IMR-90 (cell line): Measurements from ENCODE around the gene SLC37A4. TPM values are rescaled to one million over a fixed set of nuclear protein-coding genes. Genes with fewer than 3 reads are reported as not detected.

ENCODE experiments used
- ATAC-seq: fragments of 200-7000 bp; cut with Tn5 transposase; 2 replicates; pipeline ENCODE4 v1.9.1; 2020; ENCODE audit warnings: low read depth, mild to moderate bottlenecking, moderate library complexity
- BruUV-seq: library from RNA; stranded (reverse); fragments of 400-500 nt; replicated peaks from 2 replicates; lab custom pipeline; 2021; lab: Mats Ljungman, UMichigan
- CTCF ChIA-PET: fragments of 300-600 bp; formaldehyde crosslinking; extraction: SDS; loops from one replicate; lab custom pipeline; 2021; ENCODE audit warnings: antibody characterized with exemption; lab: Yijun Ruan, JAX
- POLR2A ChIA-PET: fragments of 300-600 bp; sonication (Branson Sonifier 250); formaldehyde crosslinking; loops from one replicate; lab custom pipeline; 2022; ENCODE audit warnings: antibody characterized with exemption; ENCODE audit not compliant: unreplicated experiment; lab: Charles Lee
- DNase-seq: peaks from one replicate; pipeline ENCODE4 v3.0.0; 2013
- H2AFZ ChIP-seq: replicated peaks from 2 replicates; pipeline ENCODE3; 2013; ENCODE audit warnings: low read length, mild to moderate bottlenecking; ENCODE audit not compliant: poor library complexity
- H2AK5ac ChIP-seq: 2 replicates; pipeline ENCODE4 v1.6.1; 2013; ENCODE audit warnings: low read depth, low read length, inconsistent platforms
- H2AK9ac ChIP-seq: replicated peaks from 2 replicates; pipeline ENCODE3; 2013; ENCODE audit warnings: mild to moderate bottlenecking, low read depth, low read length, moderate library complexity; ENCODE audit not compliant: poor library complexity
- H2BK120ac ChIP-seq: 2 replicates; pipeline ENCODE4 v1.6.1; 2013; ENCODE audit warnings: low read depth, low read length, inconsistent platforms
- H2BK15ac ChIP-seq: 3 replicates; pipeline ENCODE4 v1.6.1; 2013; ENCODE audit warnings: low read depth, low read length, inconsistent platforms
- H2BK20ac ChIP-seq: 2 replicates; pipeline ENCODE4 v1.6.1; 2013; ENCODE audit warnings: low read depth, mild to moderate bottlenecking, inconsistent platforms, low read length, moderate library complexity
- H2BK5ac ChIP-seq: 2 replicates; pipeline ENCODE4 v1.6.1; 2013; ENCODE audit warnings: mild to moderate bottlenecking, low read depth, low read length, inconsistent platforms; ENCODE audit not compliant: poor library complexity, severe bottlenecking
- H3K14ac ChIP-seq: replicated peaks from 2 replicates; pipeline ENCODE4 v1.6.1; 2013; ENCODE audit warnings: low read depth, low read length, inconsistent platforms
- H3K18ac ChIP-seq: 2 replicates; pipeline ENCODE4 v1.6.1; 2013; ENCODE audit warnings: low read depth, low read length, control low read depth
- H3K23ac ChIP-seq: 2 replicates; pipeline ENCODE4 v1.6.1; 2013; ENCODE audit warnings: low read depth, low read length, inconsistent platforms
- H3K27ac ChIP-seq: 2 replicates; pipeline ENCODE4 v1.5.1; 2013; ENCODE audit warnings: mild to moderate bottlenecking, control low read depth, low read length; ENCODE audit not compliant: insufficient read depth
- H3K27me3 ChIP-seq: 2 replicates; pipeline ENCODE4 v1.6.1; 2013; ENCODE audit warnings: low read length; ENCODE audit not compliant: control insufficient read depth, insufficient read depth
- H3K36me3 ChIP-seq: 2 replicates; pipeline ENCODE4 v1.6.1; 2013; ENCODE audit warnings: low read length, mixed read lengths; ENCODE audit not compliant: control insufficient read depth, insufficient read depth
- H3K4ac ChIP-seq: 2 replicates; pipeline ENCODE4 v1.6.1; 2013; ENCODE audit warnings: low read depth, low read length, inconsistent platforms
- H3K4me1 ChIP-seq: 2 replicates; pipeline ENCODE4 v1.6.1; 2013; ENCODE audit warnings: low read length, mixed read lengths; ENCODE audit not compliant: control insufficient read depth, insufficient read depth
- H3K4me2 ChIP-seq: 2 replicates; pipeline ENCODE4 v1.6.1; 2013; ENCODE audit warnings: low read depth, mild to moderate bottlenecking, control low read depth, low read length, moderate library complexity
- H3K4me3 ChIP-seq: 2 replicates; pipeline ENCODE4 v1.5.1; 2013; ENCODE audit warnings: low read depth, mild to moderate bottlenecking, control low read depth, low read length, moderate library complexity; ENCODE audit not compliant: insufficient read depth
- H3K56ac ChIP-seq: 2 replicates; pipeline ENCODE4 v1.6.1; 2013; ENCODE audit warnings: low read length, inconsistent platforms; ENCODE audit not compliant: insufficient read depth; ENCODE audit errors: extremely low read depth
- H3K79me1 ChIP-seq, 2 experiments: 2 replicates each; pipeline ENCODE4 v1.6.1; 2013; ENCODE audit warnings: low read length in 2 of 2, inconsistent platforms in 1 of 2, low read depth in 1 of 2
- H3K9ac ChIP-seq: 2 replicates; pipeline ENCODE4 v1.6.1; 2013; ENCODE audit warnings: low read depth, low read length, control low read depth
- H3K9me1 ChIP-seq: 2 replicates; pipeline ENCODE4 v1.6.1; 2013; ENCODE audit warnings: low read length, inconsistent platforms; ENCODE audit not compliant: insufficient read depth
- H3K9me3 ChIP-seq: 2 replicates; pipeline ENCODE4 v1.6.1; 2013; ENCODE audit warnings: low read length; ENCODE audit not compliant: control insufficient read depth, insufficient read depth
- H4K20me1 ChIP-seq: 2 replicates; pipeline ENCODE4 v1.6.1; 2013; ENCODE audit warnings: low read length, inconsistent platforms; ENCODE audit not compliant: insufficient read depth
- H4K5ac ChIP-seq: 2 replicates; pipeline ENCODE4 v1.6.1; 2013; ENCODE audit warnings: mild to moderate bottlenecking, low read depth, low read length, control low read depth
- H4K8ac ChIP-seq, 2 experiments: 2 replicates each; pipeline ENCODE4 v1.6.1; 2013; ENCODE audit warnings: low read depth in 2 of 2, low read length in 2 of 2, control low read depth in 1 of 2, inconsistent platforms in 1 of 2
- H4K91ac ChIP-seq: 2 replicates; pipeline ENCODE4 v1.6.1; 2013; ENCODE audit warnings: low read depth, low read length, inconsistent platforms; ENCODE audit not compliant: insufficient read depth
- CHD1 ChIP-seq: IDR thresholded peaks from 2 replicates; pipeline ENCODE4 v1.6.1; 2012; ENCODE audit warnings: low read depth, low read length, improper control_type of control experiment
- FOS ChIP-seq: fragments of 150-350 bp; IDR thresholded peaks from 2 replicates; pipeline ENCODE4 v1.6.1; 2016; ENCODE audit warnings: low read depth, low read length
- MAFK ChIP-seq: IDR thresholded peaks from 2 replicates; pipeline ENCODE4 v1.6.1; 2012; ENCODE audit warnings: low read depth, low read length, improper control_type of control experiment
- MXI1 ChIP-seq: IDR thresholded peaks from 2 replicates; pipeline ENCODE4 v1.6.1; 2012; ENCODE audit warnings: low read depth, mild to moderate bottlenecking, low read length, moderate library complexity, borderline replicate concordance
- WGBS, 2 experiments: methylation state at CpG; one replicate each; pipeline versions ENCODE4 v1.1.5 to v1.1.7; 2013; ENCODE audit warnings: missing lambda C conversion rate in 2 of 2; ENCODE audit not compliant: insufficient read length in 1 of 2; ENCODE audit errors: extremely low coverage in 2 of 2; 5-methylcytosine and 5-hydroxymethylcytosine counted together
- dilution Hi-C: fragments of 300-500 bp; cut with HindIII; formaldehyde crosslinking; loops from one replicate; pipeline ENCODE4 v1.14.3; 2018; ENCODE audit warnings: low sequenced_read_pairs; ENCODE audit not compliant: unreplicated experiment
- in situ Hi-C: fragments of 300-500 bp; cut with MboI; formaldehyde crosslinking; loops from 3 replicates; pipeline ENCODE4 v1.14.3; 2019; ENCODE audit warnings: low sequenced_read_pairs, inconsistent platforms, mixed read lengths
- intact Hi-C: fragments of 100-400 bp; cut with micrococcal nuclease; formaldehyde crosslinking; loops from 2 replicates; pipeline ENCODE4 v1.10.0; 2022
- polyA plus RNA-seq, 3 experiments: library from polyadenylated mRNA; depleted of rRNA; stranded (reverse); fragments of >200 nt; gene quantifications; 2 replicates each; pipeline ENCODE4 v1.2.3, GENCODE V29; 2012; ENCODE audit warnings: low replicate concordance in 1 of 3
- total RNA-seq: library from RNA; depleted of rRNA; stranded (reverse); fragments of >200 nt; gene quantifications from 2 replicates; pipeline ENCODE4 v1.2.3, GENCODE V29; 2012
- TF ChIP-seq, protein P1 (sequence below): conservative IDR thresholded peaks from 2 replicates; pipeline ENCODE4 v1.5.1; 2012; ENCODE audit warnings: mild to moderate bottlenecking, low read depth, low read length, improper control_type of control experiment

The SLC37A4 gene
- total and polyA plus RNA-seq, 2 of the 4 experiments (the other 2 are of a cell fraction): 7.5 to 14.3 TPM

DNA sequence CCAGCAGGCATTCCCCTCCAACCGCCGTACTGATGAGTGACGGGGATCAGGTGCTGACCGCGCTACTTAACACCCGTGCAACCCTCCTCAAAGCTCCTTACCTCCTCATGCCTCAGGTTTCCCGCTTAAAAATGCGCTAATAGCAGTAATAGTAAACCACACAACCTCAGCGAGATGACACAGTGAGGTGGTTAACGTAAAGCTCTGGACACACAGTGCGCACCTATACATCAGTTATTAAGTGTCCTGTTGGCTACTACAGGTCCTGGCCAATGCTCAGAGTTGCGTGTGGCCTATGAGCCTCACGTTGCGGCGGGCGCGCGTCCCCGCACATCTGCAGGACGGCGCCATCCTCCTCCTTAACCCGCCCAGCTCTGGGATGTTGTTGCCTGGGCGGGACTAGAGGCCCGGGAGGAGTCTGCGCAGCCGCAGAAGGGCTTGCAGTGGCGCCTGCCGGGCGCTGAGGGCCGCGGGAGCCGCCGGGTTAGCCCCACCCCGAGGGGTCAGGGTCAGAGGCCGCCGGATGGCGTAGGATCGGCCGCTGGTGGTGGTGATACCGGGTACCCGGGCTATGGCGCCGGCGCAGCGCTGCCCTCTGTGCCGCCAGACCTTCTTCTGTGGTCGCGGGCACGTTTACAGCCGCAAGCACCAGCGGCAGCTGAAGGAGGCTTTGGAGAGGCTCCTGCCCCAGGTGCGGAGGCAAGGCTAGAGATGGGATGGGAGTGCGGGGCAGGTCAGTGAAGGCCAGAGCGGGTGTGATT lies 32.9 kb downstream of the SLC37A4 start, which contains the start of gene CENATAC (continued):
- TF ChIP-seq MXI1 (peak; percentile 53; the same call in 1 of the 2 replicates), MAFK (no peak), CHD1 (no peak)

DNA sequence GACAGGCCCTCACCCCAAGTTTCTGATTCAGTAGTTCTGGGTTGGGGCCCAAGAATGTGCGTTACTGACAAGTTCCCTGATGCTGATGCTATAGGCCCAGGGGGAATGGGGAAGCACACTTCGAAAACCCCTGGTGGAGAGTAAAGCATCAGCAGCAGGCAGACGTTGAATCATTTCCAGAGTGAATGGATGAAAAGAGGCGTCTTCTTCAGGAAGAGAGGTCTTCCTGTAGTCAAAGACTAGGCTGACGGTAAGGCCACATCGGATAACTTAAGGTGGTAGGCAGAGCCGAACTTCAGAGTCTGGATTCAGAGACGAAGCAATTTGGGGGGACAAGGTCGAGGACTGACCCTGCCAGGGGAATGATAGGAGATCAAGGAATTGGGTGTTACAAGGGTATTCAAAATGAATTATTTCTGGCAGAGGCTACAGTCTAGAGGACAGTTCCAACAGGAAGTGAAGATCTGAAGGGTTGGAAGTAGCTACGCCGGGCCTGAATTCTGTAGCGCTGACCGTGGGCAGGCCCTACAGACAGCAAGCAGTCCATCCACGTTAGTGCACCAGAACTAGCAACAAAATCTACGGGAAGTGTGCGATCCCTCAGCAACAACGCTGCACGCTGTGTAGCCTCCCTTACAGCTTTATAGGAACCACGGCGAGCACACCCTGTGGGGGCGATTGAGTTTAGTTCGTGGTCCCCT lies 33.6 kb downstream of the SLC37A4 start:
- dilution Hi-C loops (no loop called here), intact Hi-C loops (no loop called here), in situ Hi-C loops (no loop called here)
- H3K9me1 ChIP-seq: peaks cover 8% of the 10 kb centered on the region
- ChIA-PET CTCF (no interaction called here), POLR2A (interaction anchor here (0.6 kb wide), 1 partner anchor 340 kb away, joined by 3 read pairs; no protein-coding TSS in a partner anchor)
- peak overlapping the region; percentile 37 for H3K56ac ChIP-seq
- H3K9ac ChIP-seq: peak overlapping the region; percentile 87
- H3K18ac ChIP-seq: no peak overlapping the region
- H2AFZ ChIP-seq: peak overlapping the region; percentile 93
- H2BK15ac ChIP-seq: 0 out of 3 replicates have a peak overlapping the region, but pooled peaks have one; percentile 17
- peak overlapping the region; percentile 92 to 93 for H4K8ac ChIP-seq
- H4K20me1 ChIP-seq: no peaks in the 10 kb centered on the region
- peak; percentile 21 for ATAC-seq
- H3K79me1 ChIP-seq: peaks cover 22 to 50% of the 10 kb centered on the region in 2 experiments
- no peak for TF ChIP-seq FOS
- TF ChIP-seq, protein P1, sequence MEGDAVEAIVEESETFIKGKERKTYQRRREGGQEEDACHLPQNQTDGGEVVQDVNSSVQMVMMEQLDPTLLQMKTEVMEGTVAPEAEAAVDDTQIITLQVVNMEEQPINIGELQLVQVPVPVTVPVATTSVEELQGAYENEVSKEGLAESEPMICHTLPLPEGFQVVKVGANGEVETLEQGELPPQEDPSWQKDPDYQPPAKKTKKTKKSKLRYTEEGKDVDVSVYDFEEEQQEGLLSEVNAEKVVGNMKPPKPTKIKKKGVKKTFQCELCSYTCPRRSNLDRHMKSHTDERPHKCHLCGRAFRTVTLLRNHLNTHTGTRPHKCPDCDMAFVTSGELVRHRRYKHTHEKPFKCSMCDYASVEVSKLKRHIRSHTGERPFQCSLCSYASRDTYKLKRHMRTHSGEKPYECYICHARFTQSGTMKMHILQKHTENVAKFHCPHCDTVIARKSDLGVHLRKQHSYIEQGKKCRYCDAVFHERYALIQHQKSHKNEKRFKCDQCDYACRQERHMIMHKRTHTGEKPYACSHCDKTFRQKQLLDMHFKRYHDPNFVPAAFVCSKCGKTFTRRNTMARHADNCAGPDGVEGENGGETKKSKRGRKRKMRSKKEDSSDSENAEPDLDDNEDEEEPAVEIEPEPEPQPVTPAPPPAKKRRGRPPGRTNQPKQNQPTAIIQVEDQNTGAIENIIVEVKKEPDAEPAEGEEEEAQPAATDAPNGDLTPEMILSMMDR: peak; percentile 27; the same call in 1 of the 2 replicates
- H4K5ac ChIP-seq: peak overlapping the region; percentile 90
- peak overlapping the region; percentile 97; the same call in 1 of the 2 replicates for H3K14ac ChIP-seq
- H3K4ac ChIP-seq: peak overlapping the region; percentile 91
- H2AK5ac ChIP-seq: peak overlapping the region; percentile 80
- H2BK120ac ChIP-seq: no peak overlapping the region
- no peak overlapping the region for H2BK20ac ChIP-seq
- peak overlapping the region; percentile 98 for H3K4me2 ChIP-seq
- peak overlapping the region; percentile 83 for H4K91ac ChIP-seq
- H3K4me3 ChIP-seq: peak overlapping the region; percentile 83
- peak overlapping the region; percentile 18 for H2AK9ac ChIP-seq
- H3K27me3 ChIP-seq: no peaks in the 10 kb centered on the region
- H2BK5ac ChIP-seq: peak overlapping the region; percentile 63
- H3K9me3 ChIP-seq: no peaks in the 10 kb centered on the region
- H3K27ac ChIP-seq: peak overlapping the region; percentile 62
- 47% methylated on average over 9 of the region's 22 CpGs; no CpG with 5 or more reads in 1 of the 2 experiments for WGBS, 2 experiments
- H3K4me1 ChIP-seq: peaks cover 7% of the 10 kb centered on the region
- peak; percentile 44 for DNase-seq
- H3K23ac ChIP-seq: peak overlapping the region; percentile 96
- BruUV-seq: no TSS peak
- peaks cover 4% of the 10 kb centered on the region for H3K36me3 ChIP-seq
